ENCODE measurements around the gene CDR2.

DNA sequence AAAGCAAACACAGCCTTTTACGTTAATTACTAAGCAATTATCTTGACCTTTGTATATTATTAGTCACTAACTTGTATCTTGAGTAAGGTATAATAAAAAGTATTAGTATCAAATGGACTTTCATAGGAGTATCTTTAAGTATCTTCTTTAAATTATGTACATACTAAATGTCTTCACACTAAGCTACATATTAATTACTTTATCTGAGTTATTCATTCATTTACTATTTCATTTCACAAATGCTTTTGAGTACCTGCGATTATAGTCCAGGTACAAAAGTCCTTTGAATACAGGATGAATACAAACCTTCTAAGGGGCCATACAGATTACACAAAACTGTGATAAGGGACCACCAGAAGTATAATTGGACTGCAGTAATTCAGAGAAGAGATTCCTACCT, 33.1 kb upstream of the CDR2 start:
- TF ChIP-seq, protein P1, sequence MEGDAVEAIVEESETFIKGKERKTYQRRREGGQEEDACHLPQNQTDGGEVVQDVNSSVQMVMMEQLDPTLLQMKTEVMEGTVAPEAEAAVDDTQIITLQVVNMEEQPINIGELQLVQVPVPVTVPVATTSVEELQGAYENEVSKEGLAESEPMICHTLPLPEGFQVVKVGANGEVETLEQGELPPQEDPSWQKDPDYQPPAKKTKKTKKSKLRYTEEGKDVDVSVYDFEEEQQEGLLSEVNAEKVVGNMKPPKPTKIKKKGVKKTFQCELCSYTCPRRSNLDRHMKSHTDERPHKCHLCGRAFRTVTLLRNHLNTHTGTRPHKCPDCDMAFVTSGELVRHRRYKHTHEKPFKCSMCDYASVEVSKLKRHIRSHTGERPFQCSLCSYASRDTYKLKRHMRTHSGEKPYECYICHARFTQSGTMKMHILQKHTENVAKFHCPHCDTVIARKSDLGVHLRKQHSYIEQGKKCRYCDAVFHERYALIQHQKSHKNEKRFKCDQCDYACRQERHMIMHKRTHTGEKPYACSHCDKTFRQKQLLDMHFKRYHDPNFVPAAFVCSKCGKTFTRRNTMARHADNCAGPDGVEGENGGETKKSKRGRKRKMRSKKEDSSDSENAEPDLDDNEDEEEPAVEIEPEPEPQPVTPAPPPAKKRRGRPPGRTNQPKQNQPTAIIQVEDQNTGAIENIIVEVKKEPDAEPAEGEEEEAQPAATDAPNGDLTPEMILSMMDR (IDR thresholded peaks at IDR 0.05; ENCODE audit: poor library complexity), result no peak
- TF ChIP-seq EZH2phosphoT487 (IDR thresholded peaks at IDR 0.05; ENCODE audit: low read depth, severe bottlenecking, unreplicated experiment), result no peak
- no peak for TF ChIP-seq EZH2 (IDR thresholded peaks at IDR 0.05; ENCODE audit: borderline replicate concordance)
